ENCODE measurements around the gene SOX2.

SOX2 gene

GRCh38 chr3:181698263-181698954 lies 13.3 kb upstream of the SOX2 start:
- H3K4me3 ChIP-seq (ENCODE audit: control insufficient read depth, low read depth, low read length) = no peak overlapping the region
- no peak for TF ChIP-seq CTCF (IDR thresholded peaks at IDR 0.05; ENCODE audit: control insufficient read depth, insufficient read depth, low read depth, low read length, missing control alignments)
- no peak for DNase-seq (ENCODE audit: low read depth)

GRCh38 chr3:181699171-181699903 lies 12.4 kb upstream of the SOX2 start:
- no peak for DNase-seq (ENCODE audit: low read depth)
- H3K4me3 ChIP-seq (ENCODE audit: control insufficient read depth, low read depth, low read length) = no peak overlapping the region
- TF ChIP-seq CTCF (IDR thresholded peaks at IDR 0.05; ENCODE audit: control insufficient read depth, insufficient read depth, low read depth, low read length, missing control alignments) = no peak

- no peak overlapping the region for H3K4me3 ChIP-seq (ENCODE audit: control insufficient read depth, low read depth, low read length)
- peak; percentile 91 for TF ChIP-seq CTCF (IDR thresholded peaks at IDR 0.05; ENCODE audit: control insufficient read depth, insufficient read depth, low read depth, low read length, missing control alignments)
- DNase-seq (ENCODE audit: low read depth) = peak; percentile 11
Observed at GRCh38 chr3:181700168-181701087, 11.3 kb upstream of the SOX2 start.

GRCh38 chr3:181701096-181701495 lies 10.6 kb upstream of the SOX2 start:
- TF ChIP-seq CTCF (IDR thresholded peaks at IDR 0.05; ENCODE audit: control insufficient read depth, insufficient read depth, low read depth, low read length, missing control alignments) = no peak
- no peak for DNase-seq (ENCODE audit: low read depth)
- no peak overlapping the region for H3K4me3 ChIP-seq (ENCODE audit: control insufficient read depth, low read depth, low read length)

- TF ChIP-seq CTCF (IDR thresholded peaks at IDR 0.05; ENCODE audit: control insufficient read depth, insufficient read depth, low read depth, low read length, missing control alignments) = no peak
- H3K4me3 ChIP-seq (ENCODE audit: control insufficient read depth, low read depth, low read length) = no peak overlapping the region
- no peak for DNase-seq (ENCODE audit: low read depth)
Observed at GRCh38 chr3:181703601-181704420, 7.9 kb upstream of the SOX2 start.
